ENCODE data around the gene LRRC32. TPM values are rescaled to one million over a fixed set of nuclear protein-coding genes. Genes with fewer than 3 reads are reported as not detected.

The LRRC32 gene
- total RNA-seq, 1 experiment from 2014 or later: 0.46 TPM

DNA sequence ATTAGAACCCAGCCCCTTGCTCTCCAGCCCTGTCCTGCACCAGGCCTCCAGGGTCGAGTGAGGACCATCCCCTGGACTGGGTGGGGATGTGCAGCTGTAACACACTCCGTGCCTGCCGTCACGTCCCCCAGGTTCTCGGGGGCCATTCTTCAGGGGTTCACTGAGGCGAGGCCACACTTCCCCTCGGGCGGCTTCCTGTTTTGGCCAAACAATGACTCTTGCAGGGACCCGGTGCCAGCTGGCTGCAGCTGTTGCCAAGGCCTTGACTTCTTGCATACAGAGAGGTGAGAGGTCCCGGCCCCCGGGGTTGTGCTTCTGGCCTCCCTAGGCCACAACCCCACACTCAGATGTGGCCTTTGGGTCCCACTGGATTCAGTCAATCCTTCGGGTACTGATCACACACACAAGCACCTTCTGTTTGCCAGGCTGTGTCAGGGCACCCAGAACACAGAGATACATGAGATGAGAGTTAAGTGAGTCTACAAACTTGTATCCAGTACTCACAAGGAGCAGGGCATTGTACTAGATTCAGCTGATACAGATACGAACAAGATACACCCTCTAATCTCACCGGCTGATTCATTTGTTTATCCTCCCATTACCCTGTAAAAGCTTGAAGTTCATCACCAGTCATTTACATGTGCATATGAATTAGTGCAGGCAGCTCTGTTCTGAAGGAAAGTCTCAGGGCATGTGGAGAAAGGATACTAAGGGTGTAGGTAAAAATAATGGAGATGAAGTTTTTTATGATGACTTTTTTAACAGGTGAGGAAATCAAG, 32.9 kb downstream of the LRRC32 start:
- Histone ChIP-seq H2AFZ (ENCODE audit: low read length) (no peak overlapping the region), H4K8ac (replicated peaks; ENCODE audit: insufficient read length, low read depth, low read length) (no peak overlapping the region)
- H3K27ac Mint-ChIP-seq: no peak overlapping the region; a peak in 1 of 7 replicates

More for the DNA sequence above, 32.9 kb downstream of the LRRC32 start:
- Histone ChIP-seq H3K27ac (ENCODE audit: insufficient read length, low read depth, low read length) (no peak overlapping the region), H3K9ac (ENCODE audit: extremely low read depth, insufficient read length, low read length) (no peak overlapping the region), H3T11ph (ENCODE audit: low read length) (no peak overlapping the region), H4K91ac (ENCODE audit: insufficient read length, low read depth, low read length) (no peak overlapping the region), H3K56ac (ENCODE audit: insufficient read length, low read depth, low read length) (no peak overlapping the region), H2AK5ac (ENCODE audit: insufficient read length, low read length) (no peak overlapping the region), H3K18ac (ENCODE audit: insufficient read length, low read depth, low read length) (no peak overlapping the region), H4K5ac (ENCODE audit: insufficient read length, low read depth, low read length) (no peak overlapping the region), H3K79me2 (ENCODE audit: insufficient read depth, low read length) (no peaks in the 10 kb centered on the region), H3K4me1 (ENCODE audit: insufficient read depth, low read length) (peaks cover 3% of the 10 kb centered on the region; the same call in 1 of the 2 replicates), H3K4ac (ENCODE audit: low read depth, low read length) (no peak overlapping the region), H3K14ac (ENCODE audit: insufficient read depth, low read length) (no peak overlapping the region), H3K4me2 (ENCODE audit: insufficient read depth, insufficient read length, low read length) (no peak overlapping the region), H3K23me2 (ENCODE audit: insufficient read length, low read depth, low read length, poor library complexity, severe bottlenecking) (no peaks in the 10 kb centered on the region), H2BK120ac (ENCODE audit: low read depth, low read length, poor library complexity, severe bottlenecking) (no peak overlapping the region), H3K27me3 (ENCODE audit: insufficient read depth, low read length) (no peaks in the 10 kb centered on the region), H2BK5ac (ENCODE audit: insufficient read length, low read length) (no peak overlapping the region), H3K9me3 (ENCODE audit: control insufficient read depth, low read depth, low read length) (no peaks in the 10 kb centered on the region), H2BK20ac (ENCODE audit: low read depth, low read length, poor library complexity, severe bottlenecking) (no peak overlapping the region), H2BK15ac (ENCODE audit: low read depth, low read length) (no peak overlapping the region), H2BK12ac (ENCODE audit: insufficient read length, low read depth, low read length) (no peak overlapping the region), H3K79me1 (ENCODE audit: insufficient read depth, low read depth, low read length, poor library complexity, severe bottlenecking) (no peaks in the 10 kb centered on the region), H3K23ac (ENCODE audit: insufficient read length, low read depth, low read length) (no peak overlapping the region), H4K20me1 (ENCODE audit: control insufficient read depth, insufficient read depth, insufficient read length) (no peaks in the 10 kb centered on the region)
- Mint-ChIP-seq H3K9me3 (no peaks in the 10 kb centered on the region), H3K4me1 (peaks cover 11 to 16% of the 10 kb centered on the region in 2 experiments), H3K4me3 (no peak overlapping the region), H3K36me3 (ENCODE audit: insufficient read depth in 1 of 3, low read depth in 3 of 3) (no peaks in the 10 kb centered on the region; a peak in 1 of 7 replicates), H3K27me3 (ENCODE audit: low read depth) (peaks cover 4% of the 10 kb centered on the region)
- WGBS (ENCODE audit: extremely low coverage, insufficient read length, low lambda C conversion rate): no CpG with 5 or more reads among the region's 14 CpGs
- peak; percentile 14 for DNase-seq
- TF ChIP-seq, protein P1, sequence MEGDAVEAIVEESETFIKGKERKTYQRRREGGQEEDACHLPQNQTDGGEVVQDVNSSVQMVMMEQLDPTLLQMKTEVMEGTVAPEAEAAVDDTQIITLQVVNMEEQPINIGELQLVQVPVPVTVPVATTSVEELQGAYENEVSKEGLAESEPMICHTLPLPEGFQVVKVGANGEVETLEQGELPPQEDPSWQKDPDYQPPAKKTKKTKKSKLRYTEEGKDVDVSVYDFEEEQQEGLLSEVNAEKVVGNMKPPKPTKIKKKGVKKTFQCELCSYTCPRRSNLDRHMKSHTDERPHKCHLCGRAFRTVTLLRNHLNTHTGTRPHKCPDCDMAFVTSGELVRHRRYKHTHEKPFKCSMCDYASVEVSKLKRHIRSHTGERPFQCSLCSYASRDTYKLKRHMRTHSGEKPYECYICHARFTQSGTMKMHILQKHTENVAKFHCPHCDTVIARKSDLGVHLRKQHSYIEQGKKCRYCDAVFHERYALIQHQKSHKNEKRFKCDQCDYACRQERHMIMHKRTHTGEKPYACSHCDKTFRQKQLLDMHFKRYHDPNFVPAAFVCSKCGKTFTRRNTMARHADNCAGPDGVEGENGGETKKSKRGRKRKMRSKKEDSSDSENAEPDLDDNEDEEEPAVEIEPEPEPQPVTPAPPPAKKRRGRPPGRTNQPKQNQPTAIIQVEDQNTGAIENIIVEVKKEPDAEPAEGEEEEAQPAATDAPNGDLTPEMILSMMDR (conservative IDR thresholded peaks at IDR 0.05): no peak

All from H9 (cell line).